Stimulated activated CD8-positive, alpha-beta memory T cell treated with anti-CD3 and anti-CD28 coated beads, Interleukin-2, amount 100 ng/mL, for 48 hours (primary cell): ENCODE measurements around the gene PRPS2.

Experiments used
- DNase-seq, 2 donors: peaks; one replicate each; pipeline ENCODE4 v3.0.0-alpha.2; 2020; ENCODE audit warnings: low read depth in 2 of 2

PRPS2 gene

DNA sequence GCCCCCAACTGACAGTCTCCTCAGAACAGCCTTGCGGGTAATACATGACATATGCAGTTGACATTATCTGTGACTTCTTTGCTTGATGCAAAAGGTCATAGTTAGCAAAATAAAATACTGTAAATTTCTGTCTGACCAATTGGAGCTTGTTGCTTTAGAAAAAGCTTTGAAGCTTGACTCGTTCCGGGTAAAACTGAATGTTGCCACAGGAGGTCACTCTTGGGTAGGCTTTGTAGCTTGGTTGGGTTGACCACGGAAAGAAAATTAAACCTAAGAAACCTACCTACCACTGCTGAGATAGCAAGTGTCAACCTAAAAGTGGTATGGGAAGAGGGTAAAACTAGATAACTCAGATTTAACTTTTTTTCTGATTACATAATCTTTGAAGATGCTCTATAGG lies 23.2 kb downstream of the PRPS2 start:
- no peak for DNase-seq

DNA sequence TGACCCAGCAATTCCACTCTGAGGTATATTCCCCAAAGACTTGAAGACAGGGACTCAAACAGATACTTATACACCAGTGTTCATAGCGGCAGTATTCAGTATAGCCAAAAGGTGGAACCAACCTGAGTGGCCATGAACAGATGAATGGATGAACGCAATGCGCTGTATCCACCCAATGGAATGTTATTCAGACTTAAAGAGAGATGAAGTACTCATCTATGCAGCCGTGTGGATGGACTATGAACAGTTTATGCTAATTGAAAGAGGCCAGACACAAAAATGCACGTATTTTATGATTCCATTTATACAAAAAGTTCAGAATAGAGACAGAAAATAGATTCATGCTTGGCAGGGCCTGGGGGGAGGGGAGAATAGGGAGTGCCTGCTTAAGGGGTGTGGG lies 26.3 kb downstream of the PRPS2 start:
- DNase-seq = no peak

DNA sequence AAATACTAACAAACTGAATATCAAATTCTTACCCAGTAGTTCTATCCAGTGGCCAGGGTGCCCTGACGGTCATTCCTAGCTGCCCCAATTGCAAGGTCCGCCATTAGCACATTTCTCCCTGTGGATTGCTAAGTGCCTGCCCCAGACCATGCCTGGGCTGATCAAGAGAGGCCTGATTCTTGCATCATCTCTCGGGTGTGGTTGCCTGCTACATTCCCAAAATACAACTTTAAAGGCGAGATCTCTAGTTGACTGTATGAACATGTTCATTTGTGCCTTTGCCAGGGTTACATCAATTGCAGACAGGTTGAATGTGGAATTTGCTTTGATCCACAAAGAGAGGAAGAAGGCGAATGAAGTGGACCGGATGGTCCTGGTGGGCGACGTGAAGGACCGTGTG lies 28.0 kb downstream of the PRPS2 start:
- DNase-seq = no peak

DNA sequence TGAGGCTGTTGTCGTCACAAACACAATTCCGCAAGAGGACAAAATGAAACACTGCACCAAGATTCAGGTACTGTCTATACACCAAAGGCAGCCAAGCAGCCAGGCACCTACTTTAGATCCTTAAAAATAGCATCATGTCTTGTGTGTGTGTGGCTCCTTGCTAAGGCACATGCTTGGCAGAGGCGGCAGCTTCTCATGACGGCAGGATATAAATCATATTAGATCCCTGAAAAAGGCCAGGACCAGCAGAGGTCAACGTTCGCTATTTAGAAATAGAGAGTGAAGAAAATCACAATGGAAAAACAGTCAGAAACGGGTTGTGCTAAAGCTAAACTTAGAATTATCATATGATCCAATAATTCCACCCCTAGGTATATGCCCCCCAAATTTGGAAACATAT lies 29.5 kb downstream of the PRPS2 start:
- no peak for DNase-seq

DNA sequence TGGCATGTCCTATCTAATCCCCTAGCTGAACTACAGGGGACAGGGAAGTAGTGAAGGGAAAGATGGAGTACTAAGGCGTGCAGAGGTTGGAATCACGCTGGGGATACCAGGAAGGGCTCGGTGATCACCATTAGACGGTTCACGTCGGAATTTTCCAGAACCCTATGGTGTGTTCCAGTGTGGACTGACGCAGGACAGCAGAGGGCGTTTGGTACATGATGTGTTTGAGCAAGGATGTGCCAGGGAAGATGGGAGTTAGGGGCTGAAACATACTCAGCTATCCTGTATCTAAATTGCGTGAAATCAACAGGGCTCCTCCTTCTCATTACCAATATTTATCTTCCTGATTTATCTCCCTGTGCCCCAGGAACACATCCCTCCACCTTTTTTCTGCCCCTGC lies 33.7 kb downstream of the PRPS2 start:
- no peak for DNase-seq

DNA sequence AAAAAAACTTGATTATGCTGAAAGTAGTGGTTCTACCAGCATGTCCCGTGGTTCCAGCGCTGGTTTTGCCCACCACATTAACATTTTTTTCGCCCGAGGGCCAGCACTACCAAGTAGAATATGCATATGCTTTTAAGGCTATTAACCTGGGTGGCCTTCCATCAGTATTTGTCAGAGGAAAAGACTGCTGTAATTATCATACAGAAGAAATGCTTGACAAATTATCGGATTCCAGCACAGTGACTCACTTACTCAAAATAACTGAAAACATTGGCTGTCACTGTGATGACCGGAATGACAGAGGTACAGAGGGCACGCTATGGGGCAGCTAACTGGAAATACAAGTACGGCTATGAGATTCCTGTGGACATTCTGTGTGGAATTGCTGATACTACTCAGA lies 34.6 kb downstream of the PRPS2 start:
- DNase-seq = no peak

DNA sequence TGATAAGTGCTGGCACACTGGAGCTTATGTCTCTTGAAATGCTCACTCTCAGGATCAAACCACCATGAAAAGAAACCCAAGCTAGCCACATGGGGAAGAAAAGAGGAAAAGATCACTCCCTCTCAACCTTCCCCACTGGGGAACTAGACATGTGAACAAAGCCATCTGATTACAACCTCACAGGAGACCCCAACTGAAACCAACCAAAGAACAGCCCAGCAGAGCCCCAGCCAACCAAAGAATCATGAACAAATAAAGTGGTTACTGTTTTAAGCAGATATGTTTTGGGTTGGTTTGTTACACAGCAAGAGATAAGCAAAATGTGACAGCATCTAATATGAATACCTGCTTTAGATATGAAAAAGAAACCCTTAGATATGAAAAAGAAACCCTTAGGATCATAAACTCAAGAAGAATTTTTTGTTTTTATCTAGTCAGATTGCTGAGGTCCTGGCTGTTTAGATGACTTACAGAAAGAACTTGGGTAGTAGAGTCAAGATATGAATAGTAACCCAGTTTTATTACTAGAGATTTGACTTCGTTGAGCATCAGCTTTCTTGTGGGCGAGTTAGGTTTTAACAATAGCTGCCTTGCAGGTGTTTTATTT lies 52.0 kb downstream of the PRPS2 start:
- DNase-seq = no peak

DNA sequence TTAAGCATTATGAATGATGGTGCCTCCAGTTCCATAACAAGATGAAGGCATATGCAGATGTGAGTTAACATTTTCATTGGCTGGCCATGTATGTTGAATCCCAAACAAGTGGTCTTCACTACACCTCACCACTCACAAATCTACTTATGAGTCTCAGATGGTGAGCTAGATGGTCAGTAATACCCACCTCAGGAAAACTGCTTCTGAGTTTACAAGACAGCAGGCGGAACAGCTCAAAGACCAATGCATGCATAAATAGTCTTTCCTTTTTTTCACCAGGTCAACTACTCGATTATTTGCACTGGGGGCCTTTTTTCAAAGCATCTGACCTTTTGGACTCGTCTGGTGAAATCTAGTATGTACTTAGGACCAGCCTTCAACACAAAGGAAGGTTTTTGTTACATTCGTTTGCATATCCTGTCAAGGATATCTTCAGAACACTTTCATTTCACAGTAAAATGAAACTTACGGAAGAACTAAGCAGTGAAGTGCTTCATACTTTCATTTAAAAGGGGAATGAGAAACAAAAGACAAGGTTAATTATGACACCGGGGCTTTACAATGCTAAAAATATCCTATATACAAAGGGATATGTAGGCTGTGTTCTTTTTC lies 52.6 kb downstream of the PRPS2 start:
- DNase-seq = no peak

DNA sequence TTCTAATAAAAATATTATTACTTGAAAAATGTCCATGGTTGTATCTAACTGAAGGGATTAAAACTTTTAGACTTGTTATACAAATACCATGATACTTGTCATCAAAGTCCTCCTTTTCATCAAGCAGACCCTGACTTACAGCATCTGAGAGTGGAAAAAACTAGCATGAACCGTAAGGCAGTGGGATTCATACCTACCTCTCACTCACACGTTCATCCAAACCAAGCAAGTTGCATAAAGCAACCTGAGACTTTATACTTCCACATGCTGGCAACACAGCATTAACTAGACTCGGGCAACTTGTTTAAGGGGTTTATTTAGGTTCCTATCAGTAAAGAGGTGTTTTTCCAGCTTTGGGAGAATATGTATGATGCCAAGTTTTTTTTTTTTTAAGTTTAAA lies 53.1 kb downstream of the PRPS2 start:
- DNase-seq = no peak

DNA sequence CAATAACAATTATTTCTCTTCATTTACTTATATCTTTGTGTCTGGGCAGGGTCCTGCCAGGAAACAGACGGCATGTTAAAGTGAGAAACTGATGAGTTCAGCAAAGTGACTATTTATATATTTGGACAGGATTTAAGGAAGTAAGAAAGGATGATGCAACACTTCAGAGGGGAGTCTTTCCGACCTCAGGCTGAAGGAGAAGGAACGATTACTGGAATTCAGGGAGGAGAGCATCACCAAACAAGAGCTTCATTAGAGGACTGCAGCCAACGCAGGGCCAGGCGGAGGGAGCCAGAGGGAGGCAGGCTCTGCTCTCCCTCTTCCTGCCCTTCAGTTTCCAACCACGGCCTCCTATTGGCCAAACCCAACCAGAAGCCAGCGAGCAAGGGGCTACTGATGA lies 74.1 kb downstream of the PRPS2 start:
- no peak for DNase-seq

DNA sequence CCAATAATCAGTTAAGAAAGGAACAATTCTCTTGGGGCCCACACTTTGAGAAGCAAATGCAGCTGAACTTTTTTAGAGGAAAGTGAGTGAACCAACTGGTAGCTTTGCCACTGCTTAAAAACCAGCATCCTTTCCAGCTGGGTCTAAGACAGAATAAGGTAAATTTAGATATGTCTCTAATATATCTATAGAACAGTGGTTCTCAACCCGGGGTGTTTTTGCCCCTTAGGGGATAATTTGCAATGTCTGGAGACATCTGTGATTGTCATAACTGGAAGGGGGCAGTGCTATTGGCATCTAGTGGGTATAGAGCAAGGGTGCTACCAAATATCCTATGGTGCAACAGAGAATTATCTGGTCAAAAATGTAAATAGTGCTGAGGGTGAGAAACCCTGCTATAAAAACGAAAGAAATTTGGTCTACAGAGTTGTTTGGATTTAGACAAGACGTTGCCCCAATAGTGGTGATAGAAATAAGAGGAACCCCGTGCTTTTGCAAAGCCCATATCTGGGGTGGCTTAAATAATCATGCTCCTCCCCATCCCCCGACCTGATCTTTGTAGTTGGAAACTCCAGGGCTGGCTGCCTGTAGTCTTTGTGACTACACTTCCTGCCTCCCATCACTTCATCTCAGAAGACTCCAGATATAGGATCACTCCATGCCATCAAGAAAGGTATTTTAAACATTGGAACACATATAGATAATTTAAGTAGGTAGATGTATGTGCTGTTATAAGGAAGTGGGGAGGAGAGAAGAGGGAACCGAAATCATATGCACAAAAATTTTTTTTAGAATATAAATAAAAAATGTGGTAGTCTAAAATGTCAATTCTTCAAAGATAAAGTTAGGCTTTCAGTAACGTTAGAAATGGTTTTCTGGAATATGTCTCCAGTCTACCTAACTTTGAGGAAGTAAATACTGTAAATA lies 75.5 kb downstream of the PRPS2 start, which contains the start of gene TLR7:
TLR7 (plus strand) TSS at position 622 of the 927 bp plus-strand sequence. CDS start 507 bp downstream, outside the sequence.
- DNase-seq = no peak

DNA sequence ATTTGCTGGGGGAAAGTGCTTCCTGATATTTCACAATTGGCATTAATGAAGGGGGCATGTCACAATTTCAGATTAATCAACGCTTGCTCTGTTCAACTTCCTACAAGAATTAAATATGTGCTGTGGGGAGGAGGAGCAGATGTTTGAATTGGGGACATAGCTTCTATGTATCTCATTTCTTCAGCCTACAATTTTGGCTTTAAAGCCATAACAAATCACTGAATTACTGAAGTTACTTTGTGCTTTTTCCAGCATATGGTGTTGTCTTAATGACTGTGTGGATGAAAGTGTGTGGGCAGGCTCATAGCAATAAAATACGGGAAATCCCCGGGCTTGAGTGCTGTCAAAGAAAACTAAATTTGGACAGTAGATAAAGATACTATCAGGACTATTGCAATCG lies 76.5 kb downstream of the PRPS2 start:
- DNase-seq = no peak

DNA sequence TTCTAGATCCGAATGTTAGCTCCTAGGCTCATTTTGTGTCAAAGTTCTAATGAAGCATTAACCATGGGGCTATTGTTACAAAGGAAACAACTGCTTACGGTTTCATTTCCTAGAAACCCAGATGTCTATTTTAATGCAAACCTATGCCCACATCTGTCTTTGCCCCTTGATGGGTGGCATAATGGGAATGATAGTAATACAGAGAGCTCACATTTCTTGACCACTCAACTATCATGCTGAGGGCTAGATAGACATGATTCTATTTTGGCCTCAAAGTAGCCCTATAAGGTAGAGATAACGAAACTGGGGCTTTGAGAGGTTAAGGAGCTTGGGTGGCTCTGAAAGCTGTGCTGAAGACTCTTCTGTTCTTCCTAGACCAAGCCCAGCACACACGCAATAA lies 77.5 kb downstream of the PRPS2 start:
- DNase-seq = no peak

DNA sequence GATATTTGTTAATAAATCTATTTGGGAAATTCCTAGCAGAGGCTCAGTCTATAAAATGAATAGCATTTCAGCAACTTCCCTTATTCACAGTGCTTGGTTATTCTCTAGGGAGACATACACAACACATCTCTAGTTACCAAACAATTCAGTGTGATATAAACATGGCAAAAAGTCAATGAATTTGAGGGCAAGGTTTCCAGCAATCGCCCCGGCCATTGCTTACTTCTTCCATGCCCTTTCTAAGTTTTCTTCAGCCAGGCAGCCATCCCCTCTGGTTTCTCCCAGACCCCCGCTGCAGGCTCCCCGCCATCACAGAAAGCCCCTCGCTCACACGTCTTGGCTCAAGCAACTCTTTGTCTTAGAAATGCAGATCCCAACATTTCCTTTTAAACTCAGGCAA lies 80.0 kb downstream of the PRPS2 start:
- DNase-seq = no peak

DNA sequence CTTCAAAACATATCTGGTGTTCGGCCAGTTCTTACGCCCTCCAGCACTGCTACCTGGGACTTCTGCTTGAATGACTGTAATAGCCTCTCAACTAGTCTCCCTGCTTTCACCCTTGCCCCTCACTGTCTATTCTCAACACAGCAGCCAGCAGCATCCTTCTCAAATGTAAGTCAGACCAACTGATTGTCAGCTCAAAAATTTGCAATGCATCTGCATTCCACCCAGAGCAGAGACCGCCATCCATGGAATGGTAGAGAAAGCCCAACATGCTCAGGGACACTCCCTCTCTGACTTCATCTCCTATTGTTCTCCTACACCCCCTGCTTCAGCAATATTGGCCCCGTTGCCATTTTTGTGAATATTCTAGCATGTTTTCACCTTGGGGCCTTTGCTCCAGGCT lies 81.5 kb downstream of the PRPS2 start:
- no peak for DNase-seq
